ENCODE measurements around the gene SMIM36. TPM values are rescaled to one million over a fixed set of nuclear protein-coding genes. Genes with fewer than 3 reads are reported as not detected.

Gene SMIM36
- total RNA-seq, 1 donor from 2014 or later, result not detected

GRCh38 chr17:55440391-55440790 lies 70.9 kb downstream of the SMIM36 start:
- Mint-ChIP-seq H3K36me3 (no peaks in the 10 kb centered on the region), H3K27ac (no peak overlapping the region), H3K4me1 (ENCODE audit: unreplicated experiment) (peaks cover 45% of the 10 kb centered on the region), H3K27me3 (peaks cover 5% of the 10 kb centered on the region), H3K9me3 (no peaks in the 10 kb centered on the region), H3K4me3 (no peak overlapping the region)
- no peak for TF ChIP-seq CTCF (conservative IDR thresholded peaks at IDR 0.05)
- no peak for DNase-seq (ENCODE audit: extremely low spot score, unreplicated experiment)

DNA sequence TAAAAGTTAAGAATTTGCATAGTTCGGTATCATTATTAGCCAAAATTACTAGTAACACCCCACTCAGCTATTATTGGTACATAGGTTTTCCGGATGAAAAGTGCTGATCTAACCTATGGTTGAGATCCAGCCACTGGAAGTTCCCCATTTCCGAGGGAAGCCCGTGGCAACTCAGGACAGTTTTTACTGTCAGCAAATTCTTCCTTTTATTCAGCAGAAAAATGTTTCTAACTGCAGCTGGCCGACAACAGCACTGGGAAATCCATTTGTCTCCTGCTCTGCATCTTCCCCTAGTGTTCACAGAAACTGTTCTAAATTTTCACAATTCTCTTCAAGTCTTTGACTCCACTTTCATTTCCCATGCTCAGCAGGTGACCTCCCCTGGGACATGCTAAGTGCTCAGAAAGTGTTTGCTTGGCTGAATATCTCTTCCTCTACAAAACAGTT lies 74.1 kb downstream of the SMIM36 start:
- H3K27me3 Mint-ChIP-seq, result peaks cover 2% of the 10 kb centered on the region
- no peak overlapping the region for H3K4me3 Mint-ChIP-seq
- no peak overlapping the region for H3K27ac Mint-ChIP-seq
- no peaks in the 10 kb centered on the region for H3K9me3 Mint-ChIP-seq
- DNase-seq (ENCODE audit: extremely low spot score, unreplicated experiment), result no peak
- no peaks in the 10 kb centered on the region for H3K36me3 Mint-ChIP-seq
- peaks cover 47% of the 10 kb centered on the region for H3K4me1 Mint-ChIP-seq (ENCODE audit: unreplicated experiment)
- no peak for TF ChIP-seq CTCF (conservative IDR thresholded peaks at IDR 0.05)

DNA sequence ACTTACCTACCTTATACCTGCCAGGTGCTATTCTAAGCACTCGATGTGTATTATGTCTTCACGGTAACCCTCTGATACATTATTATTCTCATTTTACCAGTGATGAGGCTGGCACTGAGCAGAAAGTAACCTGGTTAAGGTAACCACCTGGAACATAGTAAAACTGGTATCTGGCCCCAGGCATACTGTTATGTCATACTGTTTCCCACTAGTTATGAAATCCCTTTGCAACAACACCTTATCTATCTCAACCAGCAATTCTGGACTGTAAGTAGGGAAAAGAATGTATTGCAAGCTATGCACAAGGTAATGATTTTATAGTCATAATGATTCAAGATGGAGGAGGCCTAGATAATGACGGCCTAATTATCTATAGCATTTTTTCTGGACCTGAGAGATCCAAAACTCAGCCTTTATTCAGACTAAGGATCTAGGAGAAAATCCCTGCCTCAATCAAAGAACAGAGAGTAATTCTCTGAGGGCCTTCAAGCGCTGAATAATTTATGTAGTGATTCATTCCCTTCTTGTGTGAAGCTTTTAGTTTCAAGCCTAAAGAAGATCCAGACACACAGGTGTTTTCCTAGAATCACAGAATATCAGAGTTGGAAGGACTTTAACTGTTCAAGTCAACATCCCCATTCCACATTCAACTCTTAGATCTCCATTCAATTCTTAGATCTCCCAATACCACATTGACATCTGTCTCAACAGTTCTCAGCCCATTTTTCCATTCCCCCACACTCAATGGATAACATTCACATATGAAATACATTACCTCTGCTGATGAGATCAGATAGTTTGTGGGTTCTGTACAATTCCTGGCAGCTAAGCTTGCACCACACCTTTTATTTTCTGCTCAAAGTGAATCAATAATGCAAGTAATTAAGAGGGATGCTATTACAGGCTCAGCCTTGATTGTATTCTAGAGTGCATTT lies 74.8 kb downstream of the SMIM36 start:
- Mint-ChIP-seq H3K4me1 (ENCODE audit: unreplicated experiment) (peaks cover 46% of the 10 kb centered on the region), H3K36me3 (no peaks in the 10 kb centered on the region), H3K27me3 (peaks cover 2% of the 10 kb centered on the region), H3K27ac (no peak overlapping the region), H3K9me3 (no peaks in the 10 kb centered on the region), H3K4me3 (no peak overlapping the region)
- no peak for TF ChIP-seq CTCF (conservative IDR thresholded peaks at IDR 0.05)
- no peak for DNase-seq (ENCODE audit: extremely low spot score, unreplicated experiment)

GRCh38 chr17:55435408-55435807 lies 75.8 kb downstream of the SMIM36 start:
- Mint-ChIP-seq H3K9me3 (no peaks in the 10 kb centered on the region), H3K27me3 (peaks cover 2% of the 10 kb centered on the region), H3K36me3 (no peaks in the 10 kb centered on the region), H3K4me3 (no peak overlapping the region), H3K27ac (no peak overlapping the region), H3K4me1 (ENCODE audit: unreplicated experiment) (peaks cover 55% of the 10 kb centered on the region)
- DNase-seq (ENCODE audit: extremely low spot score, unreplicated experiment), result no peak
- TF ChIP-seq CTCF (conservative IDR thresholded peaks at IDR 0.05), result no peak

GRCh38 chr17:55434721-55435120 lies 76.5 kb downstream of the SMIM36 start:
- Mint-ChIP-seq H3K27ac (no peak overlapping the region), H3K4me3 (no peak overlapping the region)

More at GRCh38 chr17:55434721-55435120, 76.5 kb downstream of the SMIM36 start:
- DNase-seq (ENCODE audit: extremely low spot score, unreplicated experiment), result no peak
- Mint-ChIP-seq H3K4me1 (ENCODE audit: unreplicated experiment) (peaks cover 53% of the 10 kb centered on the region), H3K27me3 (no peaks in the 10 kb centered on the region), H3K36me3 (no peaks in the 10 kb centered on the region), H3K9me3 (no peaks in the 10 kb centered on the region)
- no peak for TF ChIP-seq CTCF (conservative IDR thresholded peaks at IDR 0.05)
